Glutamatergic neuron (in vitro differentiated cells): ENCODE measurements around the gene TMEM31. TPM values are rescaled to one million over a fixed set of nuclear protein-coding genes. Genes with fewer than 3 reads are reported as not detected.
A peak's percentile ranks its signal among the peaks of the same experiment; 100 is the strongest.

Experiments used
- DNase-seq: peaks from one replicate; pipeline ENCODE4 v3.0.0; 2022
- H3K27ac Mint-ChIP-seq: one replicate; pipeline ENCODE4 v1.8.0; 2020; ENCODE audit warnings: mild to moderate bottlenecking, mixed read lengths, inconsistent platforms; ENCODE audit not compliant: unreplicated experiment
- H3K27me3 Mint-ChIP-seq: one replicate; pipeline ENCODE4 v1.8.0; 2020; ENCODE audit warnings: mild to moderate bottlenecking, moderate library complexity, mixed read lengths, inconsistent platforms; ENCODE audit not compliant: unreplicated experiment
- H3K36me3 Mint-ChIP-seq: one replicate; pipeline ENCODE4 v1.8.0; 2020; ENCODE audit warnings: mild to moderate bottlenecking, mixed read lengths, inconsistent platforms; ENCODE audit not compliant: unreplicated experiment
- H3K4me1 Mint-ChIP-seq: one replicate; pipeline ENCODE4 v1.8.0; 2020; ENCODE audit warnings: mild to moderate bottlenecking, low read depth, mixed read lengths, inconsistent platforms; ENCODE audit not compliant: unreplicated experiment
- H3K4me3 Mint-ChIP-seq: one replicate; pipeline ENCODE4 v1.8.0; 2020; ENCODE audit warnings: mild to moderate bottlenecking, mixed read lengths, inconsistent platforms; ENCODE audit not compliant: unreplicated experiment
- H3K9me3 Mint-ChIP-seq: one replicate; pipeline ENCODE4 v1.8.0; 2020; ENCODE audit warnings: mild to moderate bottlenecking, moderate library complexity, mixed read lengths, inconsistent platforms; ENCODE audit not compliant: unreplicated experiment
- CTCF ChIP-seq: fragments of 200-600 bp; sonication (generic); IDR thresholded peaks from one replicate; pipeline ENCODE4 v1.5.0; 2021; ENCODE audit not compliant: partially characterized antibody, unreplicated experiment
- total RNA-seq: library from RNA; stranded (reverse); fragmentation: NEBNext Ultra II Directional; extraction: Animal tissue kit (Norgen Biotek cat#: 25700); gene quantifications from one replicate; pipeline ENCODE4 v1.2.1, GENCODE V29; 2021; ENCODE audit not compliant: unreplicated experiment

Gene TMEM31
- total RNA-seq, 1 donor from 2014 or later, result not detected

- peak overlapping the region; percentile 100 for H3K27ac Mint-ChIP-seq
- TF ChIP-seq CTCF, result no peak
- H3K36me3 Mint-ChIP-seq, result no peaks in the 10 kb centered on the region
- peaks cover 2% of the 10 kb centered on the region for H3K9me3 Mint-ChIP-seq
- DNase-seq, result no peak
- H3K27me3 Mint-ChIP-seq, result peaks cover 6% of the 10 kb centered on the region
- H3K4me3 Mint-ChIP-seq, result peak overlapping the region; percentile 83
- peaks cover 24% of the 10 kb centered on the region for H3K4me1 Mint-ChIP-seq
Measured at GRCh38 chrX:103730147-103730795, 19.6 kb downstream of the TMEM31 start.

GRCh38 chrX:103730796-103731493 lies 20.2 kb downstream of the TMEM31 start:
- Mint-ChIP-seq H3K27ac (peak overlapping the region; percentile 100), H3K36me3 (no peaks in the 10 kb centered on the region), H3K27me3 (peaks cover 6% of the 10 kb centered on the region), H3K4me3 (peak overlapping the region; percentile 83), H3K4me1 (peaks cover 24% of the 10 kb centered on the region), H3K9me3 (peaks cover 2% of the 10 kb centered on the region)
- DNase-seq, result peak; percentile 64
- no peak for TF ChIP-seq CTCF

GRCh38 chrX:103733017-103733416 lies 22.3 kb downstream of the TMEM31 start:
- H3K4me3 Mint-ChIP-seq, result no peak overlapping the region
- no peaks in the 10 kb centered on the region for H3K36me3 Mint-ChIP-seq
- peaks cover 24% of the 10 kb centered on the region for H3K4me1 Mint-ChIP-seq
- H3K27ac Mint-ChIP-seq, result no peak overlapping the region
- DNase-seq, result no peak
- H3K27me3 Mint-ChIP-seq, result peaks cover 7% of the 10 kb centered on the region
- no peaks in the 10 kb centered on the region for H3K9me3 Mint-ChIP-seq
- no peak for TF ChIP-seq CTCF

- no peak overlapping the region for H3K4me3 Mint-ChIP-seq
- peaks cover 24% of the 10 kb centered on the region for H3K4me1 Mint-ChIP-seq
- H3K27me3 Mint-ChIP-seq, result peaks cover 7% of the 10 kb centered on the region
- H3K36me3 Mint-ChIP-seq, result no peaks in the 10 kb centered on the region
- TF ChIP-seq CTCF, result no peak
- no peak for DNase-seq
- no peak overlapping the region for H3K27ac Mint-ChIP-seq
- H3K9me3 Mint-ChIP-seq, result no peaks in the 10 kb centered on the region
Measured at GRCh38 chrX:103734125-103734760, 23.5 kb downstream of the TMEM31 start.

GRCh38 chrX:103737696-103738095 lies 27.0 kb downstream of the TMEM31 start:
- Mint-ChIP-seq H3K4me3 (no peak overlapping the region), H3K27me3 (peaks cover 3% of the 10 kb centered on the region), H3K36me3 (no peaks in the 10 kb centered on the region), H3K9me3 (no peaks in the 10 kb centered on the region), H3K27ac (no peak overlapping the region), H3K4me1 (peaks cover 2% of the 10 kb centered on the region)
- DNase-seq, result no peak
- no peak for TF ChIP-seq CTCF
